Osteocyte (in vitro differentiated cells): ENCODE data around the gene HEYL. TPM values are rescaled to one million over a fixed set of nuclear protein-coding genes. Genes with fewer than 3 reads are reported as not detected.

Experiments
- DNase-seq: peaks from one replicate; pipeline ENCODE4 v3.0.0; 2021; ENCODE audit warnings: mixed read lengths; ENCODE audit not compliant: unreplicated experiment; ENCODE audit errors: extremely low spot score
- H3K27ac Mint-ChIP-seq: one replicate; pipeline ENCODE4 v1.8.0; 2021; ENCODE audit warnings: mild to moderate bottlenecking, mixed read lengths; ENCODE audit not compliant: unreplicated experiment
- H3K27me3 Mint-ChIP-seq: one replicate; pipeline ENCODE4 v1.8.0; 2021; ENCODE audit warnings: mixed read lengths; ENCODE audit not compliant: unreplicated experiment
- H3K36me3 Mint-ChIP-seq: one replicate; pipeline ENCODE4 v1.8.0; 2021; ENCODE audit warnings: mixed read lengths; ENCODE audit not compliant: unreplicated experiment
- H3K4me1 Mint-ChIP-seq: one replicate; pipeline ENCODE4 v1.8.0; 2021; ENCODE audit warnings: mixed read lengths; ENCODE audit not compliant: unreplicated experiment
- H3K4me3 Mint-ChIP-seq: one replicate; pipeline ENCODE4 v1.8.0; 2021; ENCODE audit warnings: mild to moderate bottlenecking, moderate library complexity, mixed read lengths; ENCODE audit not compliant: unreplicated experiment
- H3K9me3 Mint-ChIP-seq: one replicate; pipeline ENCODE4 v1.8.0; 2021; ENCODE audit warnings: mixed read lengths; ENCODE audit not compliant: unreplicated experiment
- total RNA-seq: library from RNA; stranded (reverse); gene quantifications from 2 replicates; pipeline ENCODE4 v1.2.1, GENCODE V29; 2021
- TF ChIP-seq, protein P1 (sequence below): fragments of 200-600 bp; sonication (generic); IDR thresholded peaks from 2 replicates; pipeline ENCODE4 v1.5.0; 2021; ENCODE audit warnings: antibody characterized with exemption, mild to moderate bottlenecking, moderate library complexity

HEYL gene
- total RNA-seq, 1 donor from 2014 or later, result 1.4 TPM

DNA sequence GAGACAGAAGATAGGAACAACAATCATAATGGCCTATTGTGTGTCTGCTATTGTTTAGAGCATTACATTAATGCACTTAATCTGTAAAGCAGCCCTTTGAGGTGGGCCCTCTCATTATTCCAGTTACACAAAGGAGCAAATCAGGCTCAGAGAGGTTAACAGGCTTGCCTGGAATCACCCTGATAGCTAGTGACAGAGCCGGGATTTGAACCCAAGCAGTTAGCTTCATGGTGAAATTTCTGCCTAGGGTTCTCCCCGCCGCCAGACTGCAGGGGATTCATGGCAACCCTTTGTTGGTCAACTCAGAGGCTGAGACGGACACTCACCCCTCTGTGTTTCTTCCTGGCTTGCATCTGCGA lies 7.1 kb downstream of the HEYL start:
- Mint-ChIP-seq H3K4me3 (no peak overlapping the region), H3K9me3 (no peaks in the 10 kb centered on the region), H3K27me3 (peaks cover 24% of the 10 kb centered on the region), H3K27ac (no peak overlapping the region), H3K4me1 (peaks cover 23% of the 10 kb centered on the region), H3K36me3 (peaks cover 1% of the 10 kb centered on the region)
- TF ChIP-seq, protein P1, sequence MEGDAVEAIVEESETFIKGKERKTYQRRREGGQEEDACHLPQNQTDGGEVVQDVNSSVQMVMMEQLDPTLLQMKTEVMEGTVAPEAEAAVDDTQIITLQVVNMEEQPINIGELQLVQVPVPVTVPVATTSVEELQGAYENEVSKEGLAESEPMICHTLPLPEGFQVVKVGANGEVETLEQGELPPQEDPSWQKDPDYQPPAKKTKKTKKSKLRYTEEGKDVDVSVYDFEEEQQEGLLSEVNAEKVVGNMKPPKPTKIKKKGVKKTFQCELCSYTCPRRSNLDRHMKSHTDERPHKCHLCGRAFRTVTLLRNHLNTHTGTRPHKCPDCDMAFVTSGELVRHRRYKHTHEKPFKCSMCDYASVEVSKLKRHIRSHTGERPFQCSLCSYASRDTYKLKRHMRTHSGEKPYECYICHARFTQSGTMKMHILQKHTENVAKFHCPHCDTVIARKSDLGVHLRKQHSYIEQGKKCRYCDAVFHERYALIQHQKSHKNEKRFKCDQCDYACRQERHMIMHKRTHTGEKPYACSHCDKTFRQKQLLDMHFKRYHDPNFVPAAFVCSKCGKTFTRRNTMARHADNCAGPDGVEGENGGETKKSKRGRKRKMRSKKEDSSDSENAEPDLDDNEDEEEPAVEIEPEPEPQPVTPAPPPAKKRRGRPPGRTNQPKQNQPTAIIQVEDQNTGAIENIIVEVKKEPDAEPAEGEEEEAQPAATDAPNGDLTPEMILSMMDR, result no peak
- DNase-seq, result no peak

DNA sequence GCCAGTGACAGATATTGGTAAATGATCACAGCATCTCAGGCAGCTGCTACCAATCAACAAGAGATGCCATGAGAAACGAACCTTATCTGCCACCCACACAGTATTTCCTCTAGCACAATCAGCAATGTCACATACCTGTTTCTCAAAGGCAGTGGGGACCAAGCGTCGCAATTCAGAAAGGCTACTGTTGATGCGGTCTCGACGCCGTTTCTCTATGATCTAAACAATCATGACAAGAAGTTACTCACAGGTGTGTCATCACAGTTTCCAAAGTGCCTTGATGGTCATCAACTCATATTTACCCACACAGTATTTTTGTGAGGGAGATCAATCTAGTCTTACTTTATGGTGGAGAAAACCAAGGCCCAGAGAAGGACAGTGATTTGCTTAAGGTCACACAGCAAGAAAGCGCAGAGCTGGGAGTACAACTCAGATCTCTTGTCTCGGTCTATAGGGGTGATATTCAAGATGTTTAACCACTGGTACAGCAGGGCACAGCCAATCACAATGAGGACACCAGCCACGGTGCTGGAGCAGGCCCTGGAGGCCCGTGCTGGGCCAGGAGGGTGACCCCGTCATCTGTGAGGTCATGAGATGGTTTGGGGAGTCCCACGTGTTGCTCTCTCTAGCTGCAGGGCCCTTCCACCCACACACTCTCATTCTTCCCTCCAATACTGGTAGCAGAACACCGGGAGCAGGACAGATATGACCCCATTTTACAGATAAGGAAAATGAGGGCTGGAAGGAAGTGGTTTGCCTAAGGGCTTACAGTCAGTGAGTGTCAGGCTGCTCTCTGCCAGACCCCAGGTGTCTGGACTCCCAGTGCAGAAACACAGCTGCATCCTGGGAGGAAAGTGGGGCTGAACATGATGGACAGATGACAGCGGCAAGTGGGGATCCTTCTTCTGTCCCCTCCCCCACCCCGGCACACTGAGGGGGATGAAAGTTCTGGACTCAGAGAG lies 7.8 kb downstream of the HEYL start:
- Mint-ChIP-seq H3K4me3 (no peak overlapping the region), H3K36me3 (peaks cover 1% of the 10 kb centered on the region), H3K27me3 (peaks cover 23% of the 10 kb centered on the region), H3K9me3 (no peaks in the 10 kb centered on the region), H3K27ac (no peak overlapping the region), H3K4me1 (peaks cover 20% of the 10 kb centered on the region)
- TF ChIP-seq, protein P1, result no peak
- DNase-seq, result no peak

DNA sequence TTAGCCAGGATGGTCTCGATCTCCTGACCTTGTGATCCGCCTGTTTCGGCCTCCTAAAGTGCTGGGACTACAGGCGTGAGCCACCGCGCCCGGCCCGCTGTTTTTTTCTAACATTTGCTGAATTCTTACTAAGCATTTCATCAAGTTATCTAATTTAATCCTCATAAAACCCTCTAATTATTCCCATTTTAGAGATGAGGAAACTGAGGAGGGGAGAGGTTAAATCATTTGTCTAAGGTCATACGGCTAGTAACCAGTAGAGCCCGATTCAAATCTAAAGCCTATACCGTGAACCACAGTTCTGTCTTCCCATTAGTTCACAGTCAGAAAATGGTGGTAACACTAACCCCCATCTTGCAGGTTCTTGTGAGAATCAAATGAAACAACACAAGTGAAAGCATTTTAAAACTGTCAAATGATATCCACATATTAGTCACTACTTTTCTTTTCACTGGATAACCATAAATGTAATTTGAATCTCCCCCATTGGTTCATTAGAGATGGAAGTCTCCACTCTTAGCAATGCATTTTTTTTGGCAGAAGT lies 10.6 kb downstream of the HEYL start:
- Mint-ChIP-seq H3K9me3 (no peaks in the 10 kb centered on the region), H3K4me1 (peaks cover 14% of the 10 kb centered on the region), H3K4me3 (no peak overlapping the region), H3K36me3 (peaks cover 1% of the 10 kb centered on the region), H3K27ac (no peak overlapping the region), H3K27me3 (peaks cover 29% of the 10 kb centered on the region)
- TF ChIP-seq, protein P1, result no peak
- no peak for DNase-seq

DNA sequence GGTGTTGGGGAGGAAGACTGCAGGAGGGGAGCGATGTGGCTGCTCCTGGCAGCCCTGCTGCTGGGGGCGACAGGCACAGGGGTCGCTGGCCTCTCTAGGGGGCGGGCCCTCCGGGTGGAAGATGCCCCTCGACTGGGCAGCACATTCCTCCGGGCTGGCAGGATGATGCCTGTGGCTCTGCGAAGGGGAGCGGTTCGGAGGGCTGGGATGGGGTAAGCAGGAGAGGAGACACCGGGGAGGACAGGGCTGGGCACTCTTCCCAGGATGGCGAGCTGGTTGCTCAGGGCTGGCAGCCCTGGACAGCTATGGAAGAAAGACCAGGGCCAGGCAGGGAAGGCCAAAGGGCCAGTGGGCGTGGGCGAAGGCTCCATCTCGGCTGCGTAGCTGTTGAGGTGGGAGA lies 12.8 kb downstream of the HEYL start:
- H3K4me1 Mint-ChIP-seq, result peaks cover 6% of the 10 kb centered on the region
- H3K27me3 Mint-ChIP-seq, result peaks cover 37% of the 10 kb centered on the region
- no peak for DNase-seq
- H3K36me3 Mint-ChIP-seq, result peaks cover 1% of the 10 kb centered on the region
- H3K9me3 Mint-ChIP-seq, result no peaks in the 10 kb centered on the region
- TF ChIP-seq, protein P1, result no peak
- H3K27ac Mint-ChIP-seq, result no peak overlapping the region
- H3K4me3 Mint-ChIP-seq, result no peak overlapping the region

DNA sequence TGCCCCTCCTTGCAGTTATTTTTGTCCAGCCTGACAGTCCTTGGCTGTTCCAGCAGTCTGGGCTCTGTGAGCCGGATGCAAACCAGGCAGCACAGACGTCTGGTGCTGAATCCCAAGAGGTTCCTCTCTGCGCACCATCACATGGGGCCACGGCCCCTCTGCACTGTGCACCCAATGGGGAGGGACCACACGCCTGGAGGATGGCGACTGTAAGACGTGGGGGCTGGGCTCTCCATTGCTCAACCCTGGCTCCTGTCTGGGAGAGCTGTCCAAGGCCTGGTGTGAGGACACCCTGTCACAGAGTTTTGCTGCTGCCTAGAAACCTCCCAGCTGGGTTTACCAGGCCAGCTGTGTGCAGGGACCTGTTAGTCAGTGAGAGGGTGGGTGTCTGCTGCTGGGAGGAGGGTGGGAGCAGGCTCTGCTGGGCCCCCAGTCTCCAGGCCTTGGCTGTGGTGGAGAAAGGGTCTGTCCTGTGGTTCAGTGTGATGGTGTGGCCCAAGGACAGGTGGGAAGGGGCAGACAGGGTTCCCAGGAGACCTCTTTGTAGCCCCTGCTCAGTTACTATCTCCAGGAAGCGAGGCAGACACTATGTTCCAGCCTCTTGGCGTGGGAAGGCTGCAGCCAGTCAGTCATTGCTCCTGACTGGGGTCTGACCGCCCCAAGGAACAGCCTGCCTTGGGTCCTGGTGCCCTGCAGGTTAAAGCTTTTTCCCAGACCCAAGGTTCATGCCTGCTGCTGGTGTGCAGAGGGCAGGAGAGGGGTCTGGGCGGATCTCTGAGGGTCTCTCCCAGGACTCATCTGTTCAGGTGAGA lies 13.8 kb downstream of the HEYL start:
- Mint-ChIP-seq H3K27ac (no peak overlapping the region), H3K4me1 (peaks cover 6% of the 10 kb centered on the region), H3K4me3 (no peak overlapping the region), H3K9me3 (peaks cover 2% of the 10 kb centered on the region), H3K36me3 (peaks cover 1% of the 10 kb centered on the region), H3K27me3 (peaks cover 28% of the 10 kb centered on the region)
- TF ChIP-seq, protein P1, result no peak
- no peak for DNase-seq
